Naive thymus-derived CD8-positive, alpha-beta T cell (primary cell): Measurements from ENCODE around the gene SLC2A13. TPM values are rescaled to one million over a fixed set of nuclear protein-coding genes. Genes with fewer than 3 reads are reported as not detected.

Experiments used
- ATAC-seq, 2 donors: fragments of 150-1000 bp; cut with Tn5 transposase in 1 of 2; sonication (Bioruptor Pico), chemical (Tn5 transposase) in 1 of 2; 1 replicate in 1 of 2; 2 replicates in 1 of 2; pipeline ENCODE4 v1.10.0; 2021; ENCODE audit warnings: mild to moderate bottlenecking in 2 of 2, moderate library complexity in 2 of 2
- POLR2A ChIA-PET: fragments of 350-600 bp; sonication (Branson Sonifier 250); formaldehyde crosslinking; loops from one replicate; lab custom pipeline; 2021; ENCODE audit warnings: antibody characterized with exemption; lab: Charles Lee
- DNase-seq, 10 donors: peaks; one replicate each; pipeline versions ENCODE4 v3.0.0 to v3.0.0-alpha.2; 2020 to 2022
- H3K27ac Mint-ChIP-seq, 10 donors: one replicate each; pipeline ENCODE4 v1.8.0; 2020 to 2022; ENCODE audit warnings: mild to moderate bottlenecking in 10 of 10, mixed read lengths in 10 of 10, moderate library complexity in 4 of 10, inconsistent platforms in 1 of 10
- H3K27me3 Mint-ChIP-seq, 5 donors: one replicate each; pipeline ENCODE4 v1.8.0; 2021 to 2022; ENCODE audit warnings: mixed read lengths in 5 of 5
- H3K36me3 Mint-ChIP-seq, 3 donors: one replicate each; pipeline ENCODE4 v1.8.0; 2020 to 2022; ENCODE audit warnings: mixed read lengths in 3 of 3, mild to moderate bottlenecking in 2 of 3, inconsistent platforms in 1 of 3
- H3K4me1 Mint-ChIP-seq, 4 donors: one replicate each; pipeline ENCODE4 v1.8.0; 2021 to 2022; ENCODE audit warnings: mixed read lengths in 4 of 4
- H3K4me3 Mint-ChIP-seq, 10 donors: one replicate each; pipeline ENCODE4 v1.8.0; 2020 to 2022; ENCODE audit warnings: mild to moderate bottlenecking in 10 of 10, mixed read lengths in 10 of 10, moderate library complexity in 6 of 10, inconsistent platforms in 1 of 10
- H3K9me3 Mint-ChIP-seq, 9 donors: one replicate each; pipeline ENCODE4 v1.8.0; 2020 to 2022; ENCODE audit warnings: mixed read lengths in 9 of 9, mild to moderate bottlenecking in 3 of 9, inconsistent platforms in 1 of 9, moderate library complexity in 1 of 9
- polyA plus RNA-seq, 3 donors: library from polyadenylated mRNA; unstranded; fragments of 300-500 nt; fragmentation: Illumina TruSeq; gene quantifications; one replicate each; pipeline ENCODE4 v1.2.3, GENCODE V29; 2021
- total RNA-seq, 8 experiments: library from RNA in 2 of 8; stranded (reverse) in 2 of 8; gene quantifications; one replicate each; pipeline ENCODE4 v1.2.3 and lab custom pipeline; 2021 to 2026

The SLC2A13 gene
- 1 to 10 TPM; 7.3 to 7.6 TPM for total RNA-seq
- polyA plus RNA-seq: 1 to 10 TPM; 1.4 to 1.6 (median 1.6) TPM
- 4.4 to 15.1 (median 5.4) reads per million in 6 experiments for total RNA-seq (lab: John Stamatoyannopoulos, UW)

GRCh38 chr12:40105515-40106201, at the start of gene SLC2A13:
TSS of gene SLC2A13 (minus strand) at chr12:40106081. CDS start at chr12:40105808, 273 bp downstream.
- DNase-seq (peak; percentile 52 to 82 (median 78)), ATAC-seq (peak; percentile 83 to 86)
- H3K9me3 Mint-ChIP-seq: no peaks in the 10 kb centered on the region
- POLR2A ChIA-PET: interaction anchor here (1.2 to 4.0 kb wide), 2 partner anchors 13 to 486 kb away, joined by 6 to 10 read pairs; partner anchors contain the start of gene ABCD2
- peaks cover 0 to 6% (median 0%) of the 10 kb centered on the region in 5 donors for H3K27me3 Mint-ChIP-seq
- H3K27ac Mint-ChIP-seq: peak within 1 kb of the TSS; percentile 58 to 92 (median 78)
- H3K4me3 Mint-ChIP-seq: peak within 1 kb of the TSS; percentile 81 to 97 (median 90)
- H3K4me1 Mint-ChIP-seq: peaks cover 17 to 49% (median 36%) of the 10 kb centered on the region in 4 donors
- H3K36me3 Mint-ChIP-seq: no peaks in the 10 kb centered on the region

DNA sequence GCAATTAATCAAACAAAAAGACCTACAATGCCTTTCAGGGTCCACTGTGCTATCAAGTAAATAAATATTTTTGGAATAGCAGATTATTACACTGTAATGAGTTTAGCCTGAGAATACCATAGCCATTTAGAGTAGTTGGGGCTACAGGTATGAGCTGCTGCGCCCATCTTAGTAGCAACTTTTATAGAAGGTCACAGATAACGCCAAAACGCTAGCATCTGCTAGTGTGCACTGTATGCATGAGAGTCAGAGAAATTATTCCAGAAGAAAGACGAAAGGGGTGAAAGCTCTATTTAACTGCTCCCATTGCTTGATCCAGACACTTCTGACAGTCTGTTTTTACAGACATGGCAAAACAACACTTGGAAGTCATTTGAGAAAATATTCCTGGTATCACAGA, 48.5 kb upstream of the SLC2A13 start:
- no peak for DNase-seq
- ATAC-seq: no peak
- H3K36me3 Mint-ChIP-seq: no peaks in the 10 kb centered on the region
- H3K9me3 Mint-ChIP-seq: no peaks in the 10 kb centered on the region
- peaks cover 0 to 30% (median 0%) of the 10 kb centered on the region in 4 donors for H3K4me1 Mint-ChIP-seq
- no peak overlapping the region for H3K27ac Mint-ChIP-seq
- no peak overlapping the region for H3K4me3 Mint-ChIP-seq
- POLR2A ChIA-PET: no interaction called here
- H3K27me3 Mint-ChIP-seq: peaks cover 8 to 36% (median 13%) of the 10 kb centered on the region in 5 donors

DNA sequence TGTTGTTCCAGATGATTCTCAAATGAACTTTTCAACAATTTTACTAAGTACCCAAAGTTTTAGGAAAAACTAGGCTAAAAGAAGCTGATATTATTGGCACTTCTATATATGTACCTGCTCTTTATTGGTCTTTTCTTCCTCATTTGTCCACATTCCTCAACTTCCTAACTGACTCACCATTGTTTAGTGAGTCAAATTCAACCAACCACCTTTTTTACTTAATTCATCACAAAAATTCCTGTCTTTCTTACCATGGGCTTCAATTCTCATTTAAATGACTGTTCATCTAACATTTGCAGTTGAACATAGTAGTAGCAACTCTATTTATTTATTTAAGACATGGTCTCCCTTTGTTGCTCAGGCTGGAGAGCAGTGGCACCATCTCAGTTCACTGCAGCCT, 47.6 kb upstream of the SLC2A13 start:
- Mint-ChIP-seq H3K36me3 (no peaks in the 10 kb centered on the region), H3K27me3 (peaks cover 5 to 28% (median 8%) of the 10 kb centered on the region in 5 donors), H3K27ac (no peak overlapping the region), H3K4me3 (no peak overlapping the region), H3K9me3 (no peaks in the 10 kb centered on the region), H3K4me1 (peaks cover 0 to 23% (median 0%) of the 10 kb centered on the region in 4 donors)
- no peak for ATAC-seq
- no peak for DNase-seq
- POLR2A ChIA-PET: no interaction called here

DNA sequence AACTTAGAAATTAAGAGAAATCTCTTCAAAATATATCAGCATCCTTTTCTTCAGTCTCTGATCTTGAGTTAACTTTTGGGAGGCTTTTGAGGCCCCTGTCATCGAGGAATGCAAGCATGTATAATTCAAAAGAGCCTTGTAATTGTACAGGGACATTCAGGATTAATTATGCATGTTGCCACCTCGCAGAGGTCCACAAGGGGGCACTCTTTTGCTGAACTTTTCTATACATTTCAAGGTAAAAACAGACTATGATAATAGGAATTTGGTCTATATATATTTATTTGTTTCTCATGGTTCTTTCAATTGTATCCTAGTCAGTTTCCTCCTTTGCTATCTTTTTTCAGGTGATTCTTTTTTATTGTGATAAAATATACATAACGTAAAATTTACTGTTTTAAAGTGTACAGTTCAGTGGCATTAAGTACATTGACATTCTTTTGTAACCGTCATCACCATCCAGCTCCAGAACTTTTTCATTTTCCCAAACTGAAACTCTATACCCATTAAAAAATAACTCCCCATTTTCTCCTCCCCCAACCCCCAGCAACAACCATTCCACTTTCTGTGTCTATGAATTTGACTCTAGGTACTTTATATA, 47.0 kb upstream of the SLC2A13 start:
- DNase-seq (peak in 4 of 10 donors; percentile 1 to 19 (median 18)), ATAC-seq (no peak)
- POLR2A ChIA-PET: no interaction called here
- H3K27me3 Mint-ChIP-seq: peaks cover 4 to 23% (median 8%) of the 10 kb centered on the region in 5 donors
- peaks cover 0 to 21% (median 0%) of the 10 kb centered on the region in 4 donors for H3K4me1 Mint-ChIP-seq
- H3K27ac Mint-ChIP-seq: no peak overlapping the region
- H3K9me3 Mint-ChIP-seq: no peaks in the 10 kb centered on the region
- H3K4me3 Mint-ChIP-seq: no peak overlapping the region
- no peaks in the 10 kb centered on the region for H3K36me3 Mint-ChIP-seq

DNA sequence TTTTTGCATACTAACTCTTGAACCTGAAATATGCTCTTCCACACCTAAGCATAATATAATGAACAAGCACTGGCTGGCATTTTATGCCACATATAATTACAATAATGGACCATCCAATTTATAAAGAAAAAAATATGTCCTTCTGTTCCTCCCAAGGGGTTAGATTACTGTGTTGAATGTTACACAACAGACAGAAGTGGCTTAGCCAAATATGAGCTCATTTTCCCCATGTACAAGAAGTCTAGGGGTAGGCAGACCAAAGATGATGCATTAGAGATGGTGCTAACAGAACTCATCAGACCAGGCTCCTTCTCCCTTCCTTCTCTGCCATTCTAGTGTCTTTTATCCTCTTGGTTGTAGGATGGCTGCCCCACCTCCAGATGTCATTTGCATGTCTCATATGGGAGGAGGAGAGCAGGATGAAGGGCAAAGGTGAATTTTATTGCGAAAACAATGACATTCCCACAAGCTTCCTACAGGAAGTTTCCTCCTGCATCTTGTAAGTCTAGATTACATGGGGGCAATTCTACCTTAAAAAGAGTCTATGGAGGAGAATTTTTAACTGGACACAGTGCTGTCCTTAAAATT, 43.9 kb upstream of the SLC2A13 start:
- no peaks in the 10 kb centered on the region for H3K9me3 Mint-ChIP-seq
- no peak overlapping the region for H3K27ac Mint-ChIP-seq
- H3K4me1 Mint-ChIP-seq: peaks cover 0 to 10% (median 0%) of the 10 kb centered on the region in 4 donors
- peaks cover 1 to 16% (median 8%) of the 10 kb centered on the region in 5 donors for H3K27me3 Mint-ChIP-seq
- peak in 1 of 2 donors; percentile 32 for ATAC-seq
- H3K4me3 Mint-ChIP-seq: no peak overlapping the region
- no peaks in the 10 kb centered on the region for H3K36me3 Mint-ChIP-seq
- no peak for DNase-seq
- POLR2A ChIA-PET: no interaction called here

- Mint-ChIP-seq H3K27me3 (peaks cover 0 to 21% (median 4%) of the 10 kb centered on the region in 5 donors), H3K36me3 (no peaks in the 10 kb centered on the region), H3K4me3 (no peak overlapping the region), H3K27ac (no peak overlapping the region), H3K9me3 (no peaks in the 10 kb centered on the region), H3K4me1 (no peaks in the 10 kb centered on the region)
- ATAC-seq: peak in 1 of 2 donors; percentile 13
- POLR2A ChIA-PET: no interaction called here
- DNase-seq: peak in 3 of 10 donors; percentile 44 to 64 (median 45)
These were observed 41.2 kb upstream of the SLC2A13 start for GRCh38 chr12:40146800-40147797.

GRCh38 chr12:40145896-40146295, 40.0 kb upstream of the SLC2A13 start:
- Mint-ChIP-seq H3K27ac (no peak overlapping the region), H3K4me3 (no peak overlapping the region), H3K9me3 (no peaks in the 10 kb centered on the region), H3K4me1 (no peaks in the 10 kb centered on the region), H3K27me3 (peaks cover 0 to 21% (median 6%) of the 10 kb centered on the region in 5 donors), H3K36me3 (no peaks in the 10 kb centered on the region)
- DNase-seq (peak in 1 of 10 donors; percentile 31), ATAC-seq (no peak)
- POLR2A ChIA-PET: no interaction called here

- H3K27me3 Mint-ChIP-seq: peaks cover 0 to 13% (median 6%) of the 10 kb centered on the region in 5 donors
- peak in 1 of 10 donors; percentile 57 for DNase-seq
- POLR2A ChIA-PET: no interaction called here
- no peaks in the 10 kb centered on the region for H3K9me3 Mint-ChIP-seq
- no peak overlapping the region for H3K4me3 Mint-ChIP-seq
- H3K27ac Mint-ChIP-seq: no peak overlapping the region
- peak in 1 of 2 donors; percentile 67 for ATAC-seq
- H3K4me1 Mint-ChIP-seq: no peaks in the 10 kb centered on the region
- no peaks in the 10 kb centered on the region for H3K36me3 Mint-ChIP-seq
These were observed 38.1 kb upstream of the SLC2A13 start for GRCh38 chr12:40144023-40144422.

- Mint-ChIP-seq H3K27me3 (peaks cover 0 to 17% (median 6%) of the 10 kb centered on the region in 5 donors), H3K36me3 (no peaks in the 10 kb centered on the region), H3K27ac (no peak overlapping the region), H3K9me3 (no peaks in the 10 kb centered on the region), H3K4me1 (peaks cover 0 to 2% (median under 1%) of the 10 kb centered on the region in 4 donors), H3K4me3 (no peak overlapping the region)
- POLR2A ChIA-PET: no interaction called here
- no peak for DNase-seq
- ATAC-seq: no peak
These were observed 36.3 kb upstream of the SLC2A13 start for GRCh38 chr12:40142001-40142744.

GRCh38 chr12:40138526-40138925, 32.6 kb upstream of the SLC2A13 start:
- POLR2A ChIA-PET: no interaction called here
- Mint-ChIP-seq H3K9me3 (no peaks in the 10 kb centered on the region), H3K27me3 (peaks cover 0 to 14% (median 2%) of the 10 kb centered on the region in 5 donors), H3K4me1 (peaks cover 0 to 6% (median under 1%) of the 10 kb centered on the region in 4 donors), H3K4me3 (no peak overlapping the region), H3K36me3 (no peaks in the 10 kb centered on the region), H3K27ac (no peak overlapping the region)
- no peak for DNase-seq
- ATAC-seq: no peak

- Mint-ChIP-seq H3K27ac (no peak overlapping the region), H3K4me3 (no peak overlapping the region), H3K4me1 (peaks cover 0 to 6% (median under 1%) of the 10 kb centered on the region in 4 donors), H3K36me3 (no peaks in the 10 kb centered on the region), H3K27me3 (peaks cover 0 to 16% (median 2%) of the 10 kb centered on the region in 5 donors), H3K9me3 (no peaks in the 10 kb centered on the region)
- DNase-seq (no peak), ATAC-seq (peak; percentile 17 to 72)
- POLR2A ChIA-PET: no interaction called here
These were observed 31.4 kb upstream of the SLC2A13 start for GRCh38 chr12:40137252-40137651.
